HEK293 (cell line): ENCODE results near the gene SLC35E4.
A peak's percentile ranks its signal among the peaks of the same experiment; 100 is the strongest.

Experiments
- BCL11A ChIP-seq: fragments of 450-650 bp; formaldehyde crosslinking; IDR thresholded peaks from 2 replicates; pipeline ENCODE4 v1.5.1; 2016; ENCODE audit warnings: low read depth, missing biosample characterization, missing genetic modification characterization
- GLIS1 ChIP-seq: fragments of 450-650 bp; formaldehyde crosslinking; IDR thresholded peaks from 2 replicates; pipeline ENCODE4 v1.5.1; 2016; ENCODE audit warnings: missing biosample characterization, missing genetic modification characterization
- HOXC10 ChIP-seq: sonication (generic); formaldehyde crosslinking; IDR thresholded peaks from 2 replicates; pipeline ENCODE4 v1.8.1; 2023; ENCODE audit warnings: mild to moderate bottlenecking, missing genetic modification reagents
- KLF8 ChIP-seq: fragments of 450-650 bp; formaldehyde crosslinking; IDR thresholded peaks from 2 replicates; pipeline ENCODE4 v1.5.1; 2016; ENCODE audit warnings: missing biosample characterization, missing genetic modification characterization
- MYNN ChIP-seq: fragments of 450-650 bp; formaldehyde crosslinking; IDR thresholded peaks from 2 replicates; pipeline ENCODE4 v1.5.1; 2016; ENCODE audit warnings: missing biosample characterization, missing genetic modification characterization, borderline replicate concordance
- REPIN1 ChIP-seq: fragments of 450-650 bp; formaldehyde crosslinking; IDR thresholded peaks from 2 replicates; pipeline ENCODE4 v1.5.1; 2017; ENCODE audit warnings: missing biosample characterization, missing genetic modification characterization, low read depth
- SP2 ChIP-seq: fragments of 450-650 bp; formaldehyde crosslinking; IDR thresholded peaks from 2 replicates; pipeline ENCODE4 v1.5.1; 2016; ENCODE audit warnings: missing biosample characterization, missing genetic modification characterization
- ZBTB1 ChIP-seq: fragments of 450-650 bp; formaldehyde crosslinking; IDR thresholded peaks from 2 replicates; pipeline ENCODE4 v1.5.1; 2016; ENCODE audit warnings: missing biosample characterization, missing genetic modification characterization
- ZEB2 ChIP-seq: fragments of 450-650 bp; formaldehyde crosslinking; IDR thresholded peaks from 2 replicates; pipeline ENCODE4 v1.5.1; 2016; ENCODE audit warnings: missing biosample characterization, missing genetic modification characterization
- ZNF121 ChIP-seq: fragments of 450-650 bp; formaldehyde crosslinking; IDR thresholded peaks from 2 replicates; pipeline ENCODE4 v1.5.1; 2016; ENCODE audit warnings: missing biosample characterization, missing genetic modification characterization
- ZNF19 ChIP-seq: fragments of 450-650 bp; formaldehyde crosslinking; IDR thresholded peaks from 2 replicates; pipeline ENCODE4; 2016; ENCODE audit warnings: missing biosample characterization, missing genetic modification characterization, low read depth
- ZNF214 ChIP-seq: fragments of 450-650 bp; formaldehyde crosslinking; IDR thresholded peaks from 2 replicates; pipeline ENCODE4 v1.5.1; 2017; ENCODE audit warnings: missing biosample characterization, mild to moderate bottlenecking, missing genetic modification characterization, borderline replicate concordance
- ZNF24 ChIP-seq: fragments of 450-650 bp; formaldehyde crosslinking; IDR thresholded peaks from 2 replicates; pipeline ENCODE4 v1.5.1; 2016; ENCODE audit warnings: missing biosample characterization, missing genetic modification characterization
- ZNF248 ChIP-seq: fragments of 450-650 bp; formaldehyde crosslinking; IDR thresholded peaks from 2 replicates; pipeline ENCODE4 v1.5.1; 2017; ENCODE audit warnings: missing biosample characterization, missing genetic modification characterization
- ZNF324 ChIP-seq: fragments of 450-650 bp; formaldehyde crosslinking; IDR thresholded peaks from 2 replicates; pipeline ENCODE4 v1.5.1; 2016; ENCODE audit warnings: missing biosample characterization, missing genetic modification characterization
- ZNF426 ChIP-seq: fragments of 450-650 bp; formaldehyde crosslinking; IDR thresholded peaks from 2 replicates; pipeline ENCODE4 v1.5.1; 2017; ENCODE audit warnings: missing biosample characterization, missing genetic modification characterization, mild to moderate bottlenecking, inconsistent platforms, moderate library complexity
- ZNF521 ChIP-seq: fragments of 450-650 bp; formaldehyde crosslinking; IDR thresholded peaks from 2 replicates; pipeline ENCODE4 v1.5.1; 2017; ENCODE audit warnings: missing biosample characterization, mild to moderate bottlenecking, missing genetic modification characterization
- ZNF560 ChIP-seq: fragments of 450-650 bp; formaldehyde crosslinking; IDR thresholded peaks from 2 replicates; pipeline ENCODE4 v1.5.1; 2017; ENCODE audit warnings: missing biosample characterization, missing genetic modification characterization, borderline replicate concordance
- ZNF621 ChIP-seq: fragments of 450-650 bp; formaldehyde crosslinking; IDR thresholded peaks from 2 replicates; pipeline ENCODE4 v1.5.1; 2017; ENCODE audit warnings: missing biosample characterization, missing genetic modification characterization
- ZNF677 ChIP-seq: fragments of 450-650 bp; IDR thresholded peaks from 2 replicates; pipeline ENCODE4 v1.5.0; 2018; ENCODE audit warnings: missing biosample characterization, mild to moderate bottlenecking, missing genetic modification characterization, moderate library complexity
- ZNF76 ChIP-seq: fragments of 450-650 bp; formaldehyde crosslinking; IDR thresholded peaks from 2 replicates; pipeline ENCODE4; 2016; ENCODE audit warnings: low read depth, missing biosample characterization, missing genetic modification characterization, borderline replicate concordance
- ZNF792 ChIP-seq: fragments of 450-650 bp; formaldehyde crosslinking; IDR thresholded peaks from 2 replicates; pipeline ENCODE4 v1.5.1; 2016; ENCODE audit warnings: missing biosample characterization, missing genetic modification characterization
- ZNF830 ChIP-seq: fragments of 450-650 bp; IDR thresholded peaks from 2 replicates; pipeline ENCODE4 v1.5.0; 2018; ENCODE audit warnings: missing biosample characterization, missing genetic modification characterization, low read depth, mild to moderate bottlenecking, moderate library complexity
- ZSCAN16 ChIP-seq: fragments of 450-650 bp; formaldehyde crosslinking; IDR thresholded peaks from 2 replicates; pipeline ENCODE4 v1.5.1; 2016; ENCODE audit warnings: missing biosample characterization, missing genetic modification characterization
- ZXDB ChIP-seq: fragments of 450-650 bp; formaldehyde crosslinking; IDR thresholded peaks from 2 replicates; pipeline ENCODE4 v1.5.1; 2016; ENCODE audit warnings: missing biosample characterization, missing genetic modification characterization
- TF ChIP-seq, protein P1 (sequence below): fragments of 450-650 bp; formaldehyde crosslinking; IDR thresholded peaks from 2 replicates; pipeline ENCODE4 v1.5.1; 2016; ENCODE audit warnings: missing biosample characterization, missing genetic modification characterization
- TF ChIP-seq, protein P2 (sequence below): fragments of 450-650 bp; formaldehyde crosslinking; IDR thresholded peaks from 2 replicates; pipeline ENCODE4 v1.5.1; 2016; ENCODE audit warnings: missing biosample characterization, missing genetic modification characterization
- TF ChIP-seq, protein P3 (sequence below): fragments of 450-650 bp; formaldehyde crosslinking; IDR thresholded peaks from 2 replicates; pipeline ENCODE4 v1.5.1; 2016; ENCODE audit warnings: missing biosample characterization, missing genetic modification characterization
- TF ChIP-seq, protein P4 (sequence below): fragments of 450-650 bp; formaldehyde crosslinking; IDR thresholded peaks from 2 replicates; pipeline ENCODE4 v1.5.1; 2016; ENCODE audit warnings: missing biosample characterization, missing genetic modification characterization
- TF ChIP-seq, protein P5 (sequence below): sonication (generic); formaldehyde crosslinking; IDR thresholded peaks from 2 replicates; pipeline ENCODE4 v1.8.1; 2022; ENCODE audit warnings: mild to moderate bottlenecking, moderate library complexity, missing genetic modification reagents
- TF ChIP-seq, protein P6 (sequence below): fragments of 450-650 bp; formaldehyde crosslinking; IDR thresholded peaks from 2 replicates; pipeline ENCODE4 v1.5.1; 2017; ENCODE audit warnings: missing biosample characterization, missing genetic modification characterization

The SLC35E4 gene

DNA sequence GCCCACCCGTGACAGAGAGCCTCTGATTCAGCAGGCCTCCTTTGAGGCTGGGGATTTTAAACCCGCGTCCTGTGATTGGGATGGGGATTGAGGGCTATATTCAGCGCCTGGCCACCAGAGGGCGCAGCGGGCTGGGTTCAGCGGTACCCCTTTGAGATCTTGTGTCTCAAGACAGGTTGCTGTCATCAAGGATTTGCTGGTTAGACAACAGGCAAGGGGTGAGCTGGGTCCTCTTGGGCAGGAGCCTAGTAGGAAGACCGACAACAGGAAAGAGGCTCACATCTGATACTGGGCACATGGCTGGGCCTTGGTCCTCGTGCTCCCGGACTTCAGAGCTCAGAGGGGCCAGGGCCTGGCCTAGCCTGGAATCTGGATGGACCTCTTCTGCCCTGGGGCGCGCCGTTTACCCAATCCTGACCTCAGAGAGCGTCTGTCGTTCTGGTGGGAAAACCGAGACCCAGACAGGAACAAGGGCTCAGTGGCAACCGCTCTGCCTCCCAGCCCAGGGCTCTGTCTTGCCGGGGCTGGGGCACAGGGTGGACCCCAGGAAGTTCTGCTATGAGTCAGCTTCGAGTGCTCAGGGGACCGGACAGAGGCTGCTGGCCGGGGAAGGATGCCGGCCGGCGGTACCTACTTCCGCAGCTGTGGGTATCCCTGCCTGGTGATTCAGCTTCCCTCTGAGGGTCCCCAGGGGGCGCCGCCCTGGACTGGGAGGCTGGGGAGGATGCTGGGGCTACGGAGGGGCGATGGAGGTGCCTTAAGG is 929 bp upstream of the SLC35E4 start (continued):
- TF ChIP-seq, protein P1, sequence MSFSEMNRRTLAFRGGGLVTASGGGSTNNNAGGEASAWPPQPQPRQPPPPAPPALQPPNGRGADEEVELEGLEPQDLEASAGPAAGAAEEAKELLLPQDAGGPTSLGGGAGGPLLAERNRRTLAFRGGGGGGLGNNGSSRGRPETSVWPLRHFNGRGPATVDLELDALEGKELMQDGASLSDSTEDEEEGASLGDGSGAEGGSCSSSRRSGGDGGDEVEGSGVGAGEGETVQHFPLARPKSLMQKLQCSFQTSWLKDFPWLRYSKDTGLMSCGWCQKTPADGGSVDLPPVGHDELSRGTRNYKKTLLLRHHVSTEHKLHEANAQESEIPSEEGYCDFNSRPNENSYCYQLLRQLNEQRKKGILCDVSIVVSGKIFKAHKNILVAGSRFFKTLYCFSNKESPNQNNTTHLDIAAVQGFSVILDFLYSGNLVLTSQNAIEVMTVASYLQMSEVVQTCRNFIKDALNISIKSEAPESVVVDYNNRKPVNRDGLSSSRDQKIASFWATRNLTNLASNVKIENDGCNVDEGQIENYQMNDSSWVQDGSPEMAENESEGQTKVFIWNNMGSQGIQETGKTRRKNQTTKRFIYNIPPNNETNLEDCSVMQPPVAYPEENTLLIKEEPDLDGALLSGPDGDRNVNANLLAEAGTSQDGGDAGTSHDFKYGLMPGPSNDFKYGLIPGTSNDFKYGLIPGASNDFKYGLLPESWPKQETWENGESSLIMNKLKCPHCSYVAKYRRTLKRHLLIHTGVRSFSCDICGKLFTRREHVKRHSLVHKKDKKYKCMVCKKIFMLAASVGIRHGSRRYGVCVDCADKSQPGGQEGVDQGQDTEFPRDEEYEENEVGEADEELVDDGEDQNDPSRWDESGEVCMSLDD (tag by site-specific recombination): peak; percentile 72; the same call in 1 of the 2 replicates
- TF ChIP-seq ZSCAN16 (no peak), GLIS1 (tag by site-specific recombination) (no peak), MYNN (no peak), ZNF214 (tag by site-specific recombination) (no peak), ZNF19 (tag by site-specific recombination) (no peak), ZNF792 (no peak), ZNF830 (tag by site-specific recombination) (no peak), SP2 (tag by site-specific recombination) (peak; percentile 13; the same call in 1 of the 2 replicates), ZBTB1 (no peak), ZNF677 (tag by site-specific recombination) (no peak), ZNF324 (tag by site-specific recombination) (no peak), ZNF426 (tag by site-specific recombination) (no peak), ZNF24 (no peak), REPIN1 (tag by site-specific recombination) (no peak), ZEB2 (tag by site-specific recombination) (peak; percentile 79), ZNF121 (tag by site-specific recombination) (no peak), ZNF248 (no peak), ZNF621 (tag by site-specific recombination) (no peak), KLF8 (tag by site-specific recombination) (peak; percentile 51; the same call in 1 of the 2 replicates), HOXC10 (CRISPR knock-in tag) (no peak), ZNF76 (0 out of 2 replicates have a peak, but pooled peaks have one; percentile 10), BCL11A (tag by site-specific recombination) (no peak), ZNF521 (no peak), ZNF560 (tag by site-specific recombination) (no peak), ZXDB (tag by site-specific recombination) (peak; percentile 48)
- TF ChIP-seq, protein P2, sequence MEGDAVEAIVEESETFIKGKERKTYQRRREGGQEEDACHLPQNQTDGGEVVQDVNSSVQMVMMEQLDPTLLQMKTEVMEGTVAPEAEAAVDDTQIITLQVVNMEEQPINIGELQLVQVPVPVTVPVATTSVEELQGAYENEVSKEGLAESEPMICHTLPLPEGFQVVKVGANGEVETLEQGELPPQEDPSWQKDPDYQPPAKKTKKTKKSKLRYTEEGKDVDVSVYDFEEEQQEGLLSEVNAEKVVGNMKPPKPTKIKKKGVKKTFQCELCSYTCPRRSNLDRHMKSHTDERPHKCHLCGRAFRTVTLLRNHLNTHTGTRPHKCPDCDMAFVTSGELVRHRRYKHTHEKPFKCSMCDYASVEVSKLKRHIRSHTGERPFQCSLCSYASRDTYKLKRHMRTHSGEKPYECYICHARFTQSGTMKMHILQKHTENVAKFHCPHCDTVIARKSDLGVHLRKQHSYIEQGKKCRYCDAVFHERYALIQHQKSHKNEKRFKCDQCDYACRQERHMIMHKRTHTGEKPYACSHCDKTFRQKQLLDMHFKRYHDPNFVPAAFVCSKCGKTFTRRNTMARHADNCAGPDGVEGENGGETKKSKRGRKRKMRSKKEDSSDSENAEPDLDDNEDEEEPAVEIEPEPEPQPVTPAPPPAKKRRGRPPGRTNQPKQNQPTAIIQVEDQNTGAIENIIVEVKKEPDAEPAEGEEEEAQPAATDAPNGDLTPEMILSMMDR (tag by site-specific recombination): peak; percentile 76
- TF ChIP-seq, protein P3, sequence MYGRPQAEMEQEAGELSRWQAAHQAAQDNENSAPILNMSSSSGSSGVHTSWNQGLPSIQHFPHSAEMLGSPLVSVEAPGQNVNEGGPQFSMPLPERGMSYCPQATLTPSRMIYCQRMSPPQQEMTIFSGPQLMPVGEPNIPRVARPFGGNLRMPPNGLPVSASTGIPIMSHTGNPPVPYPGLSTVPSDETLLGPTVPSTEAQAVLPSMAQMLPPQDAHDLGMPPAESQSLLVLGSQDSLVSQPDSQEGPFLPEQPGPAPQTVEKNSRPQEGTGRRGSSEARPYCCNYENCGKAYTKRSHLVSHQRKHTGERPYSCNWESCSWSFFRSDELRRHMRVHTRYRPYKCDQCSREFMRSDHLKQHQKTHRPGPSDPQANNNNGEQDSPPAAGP (tag by site-specific recombination): no peak
- TF ChIP-seq, protein P4, sequence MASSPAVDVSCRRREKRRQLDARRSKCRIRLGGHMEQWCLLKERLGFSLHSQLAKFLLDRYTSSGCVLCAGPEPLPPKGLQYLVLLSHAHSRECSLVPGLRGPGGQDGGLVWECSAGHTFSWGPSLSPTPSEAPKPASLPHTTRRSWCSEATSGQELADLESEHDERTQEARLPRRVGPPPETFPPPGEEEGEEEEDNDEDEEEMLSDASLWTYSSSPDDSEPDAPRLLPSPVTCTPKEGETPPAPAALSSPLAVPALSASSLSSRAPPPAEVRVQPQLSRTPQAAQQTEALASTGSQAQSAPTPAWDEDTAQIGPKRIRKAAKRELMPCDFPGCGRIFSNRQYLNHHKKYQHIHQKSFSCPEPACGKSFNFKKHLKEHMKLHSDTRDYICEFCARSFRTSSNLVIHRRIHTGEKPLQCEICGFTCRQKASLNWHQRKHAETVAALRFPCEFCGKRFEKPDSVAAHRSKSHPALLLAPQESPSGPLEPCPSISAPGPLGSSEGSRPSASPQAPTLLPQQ (tag by site-specific recombination): no peak
- TF ChIP-seq, protein P5, sequence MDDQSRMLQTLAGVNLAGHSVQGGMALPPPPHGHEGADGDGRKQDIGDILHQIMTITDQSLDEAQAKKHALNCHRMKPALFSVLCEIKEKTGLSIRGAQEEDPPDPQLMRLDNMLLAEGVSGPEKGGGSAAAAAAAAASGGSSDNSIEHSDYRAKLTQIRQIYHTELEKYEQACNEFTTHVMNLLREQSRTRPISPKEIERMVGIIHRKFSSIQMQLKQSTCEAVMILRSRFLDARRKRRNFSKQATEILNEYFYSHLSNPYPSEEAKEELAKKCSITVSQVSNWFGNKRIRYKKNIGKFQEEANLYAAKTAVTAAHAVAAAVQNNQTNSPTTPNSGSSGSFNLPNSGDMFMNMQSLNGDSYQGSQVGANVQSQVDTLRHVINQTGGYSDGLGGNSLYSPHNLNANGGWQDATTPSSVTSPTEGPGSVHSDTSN (CRISPR knock-in tag): no peak
- TF ChIP-seq, protein P6, sequence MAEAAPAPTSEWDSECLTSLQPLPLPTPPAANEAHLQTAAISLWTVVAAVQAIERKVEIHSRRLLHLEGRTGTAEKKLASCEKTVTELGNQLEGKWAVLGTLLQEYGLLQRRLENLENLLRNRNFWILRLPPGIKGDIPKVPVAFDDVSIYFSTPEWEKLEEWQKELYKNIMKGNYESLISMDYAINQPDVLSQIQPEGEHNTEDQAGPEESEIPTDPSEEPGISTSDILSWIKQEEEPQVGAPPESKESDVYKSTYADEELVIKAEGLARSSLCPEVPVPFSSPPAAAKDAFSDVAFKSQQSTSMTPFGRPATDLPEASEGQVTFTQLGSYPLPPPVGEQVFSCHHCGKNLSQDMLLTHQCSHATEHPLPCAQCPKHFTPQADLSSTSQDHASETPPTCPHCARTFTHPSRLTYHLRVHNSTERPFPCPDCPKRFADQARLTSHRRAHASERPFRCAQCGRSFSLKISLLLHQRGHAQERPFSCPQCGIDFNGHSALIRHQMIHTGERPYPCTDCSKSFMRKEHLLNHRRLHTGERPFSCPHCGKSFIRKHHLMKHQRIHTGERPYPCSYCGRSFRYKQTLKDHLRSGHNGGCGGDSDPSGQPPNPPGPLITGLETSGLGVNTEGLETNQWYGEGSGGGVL (tag by site-specific recombination): no peak
